Activated CD4-positive, alpha-beta memory T cell treated with anti-CD3 and anti-CD28 coated beads, Interleukin-2, amount 10 ng/mL, durations not matched to agents 7 days and 5 days (primary cell): ENCODE results near the gene RNF214. TPM values are rescaled to one million over a fixed set of nuclear protein-coding genes. Genes with fewer than 3 reads are reported as not detected.
A peak's percentile ranks its signal among the peaks of the same experiment; 100 is the strongest.

Experiments used
- CTCF ChIA-PET: fragments of 350-600 bp; sonication (Branson Sonifier 250); formaldehyde crosslinking; loops from one replicate; lab custom pipeline; 2021; ENCODE audit warnings: antibody characterized with exemption, inconsistent platforms; lab: Charles Lee
- POLR2A ChIA-PET: fragments of 350-600 bp; sonication (Branson Sonifier 250); formaldehyde crosslinking; loops from one replicate; lab custom pipeline; 2021; ENCODE audit warnings: antibody characterized with exemption; lab: Charles Lee
- DNase-seq: peaks from one replicate; pipeline ENCODE4 v3.0.0-alpha.2; 2020
- H3K27ac Mint-ChIP-seq: one replicate; pipeline ENCODE4 v1.8.0; 2021; ENCODE audit warnings: mild to moderate bottlenecking, mixed read lengths
- H3K27me3 Mint-ChIP-seq: one replicate; pipeline ENCODE4 v1.8.0; 2021; ENCODE audit warnings: mixed read lengths
- H3K36me3 Mint-ChIP-seq: one replicate; pipeline ENCODE4 v1.8.0; 2021; ENCODE audit warnings: low read depth, mixed read lengths
- H3K4me1 Mint-ChIP-seq: one replicate; pipeline ENCODE4 v1.8.0; 2021; ENCODE audit warnings: mixed read lengths
- H3K4me3 Mint-ChIP-seq: one replicate; pipeline ENCODE4 v1.8.0; 2021; ENCODE audit warnings: mild to moderate bottlenecking, mixed read lengths
- H3K9me3 Mint-ChIP-seq: one replicate; pipeline ENCODE4 v1.8.0; 2021; ENCODE audit warnings: mixed read lengths
- total RNA-seq, 2 experiments: library from RNA; stranded (reverse); gene quantifications; one replicate each; pipeline ENCODE4 v1.2.3, GENCODE V29; 2021

Gene RNF214
- total RNA-seq, 2 experiments from 2014 or later: 23.1 to 23.6 TPM

DNA sequence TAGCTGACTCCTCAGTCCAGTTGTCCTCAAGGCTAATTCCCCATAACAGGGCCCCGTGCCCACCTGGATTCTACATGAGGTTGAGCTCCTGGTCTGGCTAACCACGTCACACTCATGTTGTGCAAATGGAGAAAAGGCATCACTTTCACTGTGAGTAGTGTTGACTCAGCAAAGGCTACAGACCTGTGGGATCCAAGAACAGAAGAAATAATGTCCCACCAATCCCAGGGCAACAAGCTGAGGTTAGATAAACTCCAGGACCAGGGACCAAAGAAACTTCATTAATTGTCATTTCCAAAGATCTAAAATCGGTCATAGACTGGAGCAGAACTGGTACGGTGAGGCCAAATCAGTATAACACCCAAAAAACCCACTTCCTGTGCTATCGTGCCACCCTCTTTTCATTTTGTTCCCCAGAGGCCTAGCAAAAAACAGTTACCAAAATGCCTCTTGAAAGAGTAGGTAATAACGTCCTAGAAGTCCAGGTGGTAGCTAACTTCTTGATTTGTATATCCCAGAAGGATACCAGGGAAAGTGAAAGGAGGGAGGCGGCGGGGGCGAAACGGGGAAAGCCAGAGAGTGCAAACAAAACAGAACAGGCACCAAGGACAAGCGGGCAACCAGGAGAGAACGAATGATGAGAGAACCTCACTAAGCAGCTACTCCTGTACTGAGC, 2.0 kb upstream of the RNF214 start:
- Mint-ChIP-seq H3K4me3 (peak overlapping the region; percentile 100), H3K27ac (peak overlapping the region; percentile 99), H3K9me3 (no peaks in the 10 kb centered on the region), H3K4me1 (peaks cover 52% of the 10 kb centered on the region), H3K36me3 (peaks cover 58% of the 10 kb centered on the region), H3K27me3 (no peaks in the 10 kb centered on the region)
- ChIA-PET POLR2A (interaction anchor here (0.8 to 4.7 kb wide), 18 partner anchors 9 to 1075 kb away, joined by 3 to 55 read pairs (median 5); partner anchors contain the start of genes CEP164, PAFAH1B2, SIDT2 and SIK3), CTCF (interaction anchor here (1.0 to 9.9 kb wide), 8 partner anchors 20 to 394 kb away, joined by 3 to 95 read pairs (median 6); partner anchors contain the start of genes CEP164 and SIDT2)
- DNase-seq: peak; percentile 67

DNA sequence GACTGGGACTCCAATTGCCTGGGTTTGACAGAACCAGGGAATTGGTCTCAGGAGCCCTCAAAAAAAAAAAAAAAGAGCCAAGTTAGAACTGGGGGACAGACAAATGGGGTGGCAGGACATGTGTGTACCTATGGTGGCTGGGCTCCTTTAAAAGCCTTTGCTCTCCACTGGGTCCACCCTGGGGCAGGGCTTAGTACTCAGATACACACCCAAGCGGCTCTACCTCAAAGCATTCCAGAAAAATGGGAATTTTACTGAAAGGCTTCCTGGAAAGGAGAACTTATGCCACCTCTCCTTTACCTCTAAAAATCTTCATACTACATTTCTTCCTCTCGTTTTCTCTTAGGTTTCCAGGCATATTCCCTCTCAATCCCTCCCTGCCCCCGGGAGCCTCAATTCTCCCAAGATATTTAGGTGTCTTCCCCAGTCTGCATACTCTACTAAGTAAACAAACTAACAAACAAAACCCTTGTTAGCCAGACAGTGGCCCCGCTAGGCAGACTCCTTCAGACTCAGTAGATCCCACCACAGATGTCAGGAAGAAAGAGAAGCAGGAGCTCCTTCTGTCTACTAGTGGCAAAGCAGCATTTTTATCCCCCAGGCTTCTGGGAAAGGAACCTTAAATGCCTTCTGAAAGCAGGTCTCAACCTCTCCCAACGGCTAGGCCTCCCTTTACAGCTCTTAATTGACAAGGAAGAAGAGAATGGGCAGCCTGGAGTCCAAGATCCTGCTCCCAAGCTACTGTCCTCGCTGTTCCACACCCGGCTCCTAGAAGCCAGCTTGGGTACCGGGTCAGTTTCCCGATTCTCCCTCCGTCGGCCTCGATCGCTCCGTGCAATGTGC, 1.3 kb upstream of the RNF214 start:
- Mint-ChIP-seq H3K27ac (peak overlapping the region; percentile 99), H3K4me1 (peaks cover 52% of the 10 kb centered on the region)
- CTCF ChIA-PET: interaction anchor here (0.6 to 9.9 kb wide), 11 partner anchors 10 to 1563 kb away, joined by 3 to 95 read pairs (median 4); partner anchors contain the start of genes CEP164 and SIDT2

DNA sequence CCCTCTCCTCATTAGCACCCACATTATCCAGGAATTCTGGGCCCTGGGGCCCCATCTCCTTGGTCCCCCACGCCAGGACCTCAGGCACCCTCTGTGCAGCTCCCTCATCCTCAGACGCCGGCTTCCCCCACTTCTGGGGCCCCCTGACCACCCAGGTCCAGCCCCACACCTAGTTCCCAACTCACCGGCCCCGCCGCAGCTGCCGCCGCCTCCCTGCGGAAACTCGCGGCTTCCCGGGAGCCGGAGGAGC, 704 bp upstream of the RNF214 start, which contains the start of gene PCSK7:
Gene PCSK7, minus strand, starts transcription at position 232 of the 250 bp plus-strand sequence. CDS start 2,229 bp downstream, outside the sequence.
- H3K27ac Mint-ChIP-seq: peak within 1 kb of the TSS; percentile 100
- ChIA-PET POLR2A (interaction anchor here (0.6 to 4.7 kb wide), 16 partner anchors 11 to 1168 kb away, joined by 3 to 55 read pairs (median 5); partner anchors contain the start of genes CEP164, IL10RA, PAFAH1B2 and SIDT2), CTCF (interaction anchor here (0.9 to 9.9 kb wide), 8 partner anchors 9 to 378 kb away, joined by 3 to 95 read pairs (median 4); partner anchors contain the start of genes CEP164 and SIDT2)
- no peaks in the 10 kb centered on the region for H3K27me3 Mint-ChIP-seq
- peak within 1 kb of the TSS; percentile 100 for H3K4me3 Mint-ChIP-seq
- DNase-seq: peak; percentile 73
- peaks cover 47% of the 10 kb centered on the region for H3K4me1 Mint-ChIP-seq
- H3K36me3 Mint-ChIP-seq: peaks cover 48% of the 10 kb centered on the region
- no peaks in the 10 kb centered on the region for H3K9me3 Mint-ChIP-seq

More for the DNA sequence above, 1.3 kb upstream of the RNF214 start:
- DNase-seq: peak; percentile 24
- H3K27me3 Mint-ChIP-seq: no peaks in the 10 kb centered on the region
- POLR2A ChIA-PET: interaction anchor here (0.8 to 4.7 kb wide), 18 partner anchors 9 to 1168 kb away, joined by 3 to 55 read pairs (median 4); partner anchors contain the start of genes CEP164, IL10RA, PAFAH1B2 and SIDT2
- H3K9me3 Mint-ChIP-seq: no peaks in the 10 kb centered on the region
- H3K36me3 Mint-ChIP-seq: peaks cover 53% of the 10 kb centered on the region
- peak overlapping the region; percentile 100 for H3K4me3 Mint-ChIP-seq

DNA sequence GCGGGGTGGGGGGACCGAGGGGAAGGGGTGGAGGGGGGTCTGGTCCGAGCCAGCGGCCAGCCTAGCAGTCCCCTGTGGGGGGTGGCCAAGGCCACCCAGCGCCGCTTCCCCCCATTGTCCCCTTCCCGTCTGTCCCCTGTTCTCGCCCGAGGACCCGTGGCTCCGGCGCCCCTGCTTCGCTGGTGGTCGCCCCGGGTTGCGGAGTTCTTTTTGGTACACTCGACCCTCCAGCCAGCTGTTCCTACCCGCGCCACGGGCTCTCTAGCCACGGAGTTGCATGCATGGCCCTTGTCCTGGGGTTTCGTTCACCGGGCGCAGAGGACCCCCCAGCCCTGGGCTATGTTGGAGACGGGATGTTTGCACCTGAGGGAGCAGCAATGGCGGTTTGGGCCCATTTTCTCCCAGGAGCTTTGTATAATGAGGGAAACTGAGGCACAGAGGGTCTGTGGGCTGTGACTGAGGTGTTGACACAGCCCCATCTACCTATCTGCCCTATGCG, 489 bp downstream of the RNF214 start:
- Mint-ChIP-seq H3K27me3 (no peaks in the 10 kb centered on the region), H3K36me3 (peaks cover 37% of the 10 kb centered on the region), H3K4me1 (peaks cover 40% of the 10 kb centered on the region), H3K9me3 (no peaks in the 10 kb centered on the region), H3K4me3 (peak overlapping the region; percentile 83), H3K27ac (peak overlapping the region; percentile 71)
- peak; percentile 21 for DNase-seq
- CTCF ChIA-PET: interaction anchor here (9.9 kb wide), 1 partner anchor 52 kb away, joined by 95 read pairs; the partner anchor contains the start of gene SIDT2
- POLR2A ChIA-PET: interaction anchor here (3.7 to 4.7 kb wide), 3 partner anchors 12 to 96 kb away, joined by 25 to 55 read pairs (median 32); partner anchors contain the start of genes CEP164 and PAFAH1B2

DNA sequence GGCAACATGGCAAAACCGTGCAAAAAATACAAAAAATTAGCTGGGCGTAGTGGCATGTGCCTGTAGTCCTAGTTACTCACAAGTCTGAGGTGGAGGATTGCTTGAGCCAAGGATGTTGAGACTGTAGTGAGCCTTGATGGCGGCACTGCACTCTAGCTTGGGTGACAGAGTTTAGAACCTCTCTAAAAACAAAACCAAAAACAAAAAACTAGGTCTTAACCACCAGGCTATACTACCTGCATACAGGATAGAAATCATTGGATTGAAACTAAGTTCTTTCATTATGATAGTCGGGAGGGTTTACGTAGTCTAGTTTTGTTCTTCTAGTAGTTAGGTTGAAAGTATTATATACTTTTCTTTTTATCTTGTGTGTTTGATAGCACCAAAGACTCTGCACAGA, 5.8 kb downstream of the RNF214 start:
- Mint-ChIP-seq H3K9me3 (no peaks in the 10 kb centered on the region), H3K27ac (no peak overlapping the region), H3K27me3 (no peaks in the 10 kb centered on the region), H3K4me1 (peaks cover 13% of the 10 kb centered on the region), H3K4me3 (no peak overlapping the region), H3K36me3 (peaks cover 12% of the 10 kb centered on the region)
- ChIA-PET CTCF (no interaction called here), POLR2A (interaction anchor here (1.1 kb wide), 1 partner anchor 10 kb away, joined by 3 read pairs; no protein-coding TSS in a partner anchor)
- DNase-seq: no peak

DNA sequence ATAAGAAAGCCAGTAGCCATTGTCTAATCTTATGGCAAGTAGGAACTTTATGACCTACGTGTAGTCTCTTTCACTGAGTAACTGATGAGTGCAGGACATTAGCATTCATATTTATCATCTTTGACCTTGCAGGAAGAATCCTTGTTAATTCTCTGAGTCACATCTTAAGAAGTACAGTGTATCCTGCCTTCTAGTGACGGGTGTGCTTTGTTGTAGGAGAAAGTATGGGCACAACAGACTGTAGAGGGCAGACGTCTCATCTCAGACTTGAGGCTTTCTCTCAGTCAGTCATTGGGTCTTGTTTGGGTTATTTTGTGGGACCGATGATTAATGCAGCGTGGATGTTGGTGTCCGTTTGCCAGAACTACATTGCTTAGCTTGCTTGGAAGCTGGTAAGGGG, 6.8 kb downstream of the RNF214 start:
- CTCF ChIA-PET: no interaction called here
- peaks cover 16% of the 10 kb centered on the region for H3K36me3 Mint-ChIP-seq
- DNase-seq: no peak
- H3K4me3 Mint-ChIP-seq: no peak overlapping the region
- H3K4me1 Mint-ChIP-seq: peaks cover 3% of the 10 kb centered on the region
- POLR2A ChIA-PET: interaction anchor here (0.7 kb wide), 1 partner anchor 9 kb away, joined by 3 read pairs; no protein-coding TSS in a partner anchor
- H3K27me3 Mint-ChIP-seq: no peaks in the 10 kb centered on the region
- no peak overlapping the region for H3K27ac Mint-ChIP-seq
- H3K9me3 Mint-ChIP-seq: no peaks in the 10 kb centered on the region

DNA sequence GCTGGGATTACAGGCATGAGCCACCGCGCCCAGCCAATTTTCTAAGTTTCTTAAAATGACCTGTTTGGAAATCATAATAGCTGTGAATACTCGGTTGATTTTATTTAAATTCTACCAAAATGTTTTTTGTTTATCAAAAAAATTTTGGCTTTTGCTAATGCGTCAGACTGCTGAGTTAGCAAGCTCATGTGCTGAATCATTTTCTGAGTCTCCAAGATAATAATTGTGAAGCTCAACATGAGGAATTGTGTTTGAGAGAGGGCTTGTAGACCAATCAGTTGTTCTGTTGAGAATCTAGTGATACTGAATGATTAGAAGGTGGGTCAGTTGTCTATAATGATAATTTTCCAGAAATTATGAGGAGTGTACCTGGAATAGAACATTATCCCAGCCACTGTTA, 15.9 kb downstream of the RNF214 start:
- POLR2A ChIA-PET: interaction anchor here (1.0 kb wide), 1 partner anchor 10 kb away, joined by 3 read pairs; no protein-coding TSS in a partner anchor

DNA sequence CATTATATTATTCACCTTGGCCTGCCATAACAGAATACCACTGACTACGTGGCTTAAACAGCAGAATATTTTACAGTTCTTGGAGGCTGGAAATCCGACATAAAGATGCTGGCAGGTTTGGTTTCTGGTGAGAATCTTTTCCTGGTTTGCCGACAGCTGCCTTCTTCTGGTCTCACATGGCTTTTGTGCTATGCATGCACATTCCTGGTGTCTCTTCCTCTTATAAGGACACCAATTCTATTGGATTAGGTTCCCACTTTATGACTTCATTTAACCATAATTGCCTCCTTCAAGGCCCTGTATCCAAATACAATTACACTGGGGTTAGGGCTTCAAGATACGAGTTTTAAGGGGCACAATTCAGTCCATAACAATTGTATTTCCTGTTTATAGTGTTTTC, 17.1 kb downstream of the RNF214 start:
- CTCF ChIA-PET: no interaction called here
- Mint-ChIP-seq H3K4me1 (peaks cover 6% of the 10 kb centered on the region), H3K36me3 (peaks cover 31% of the 10 kb centered on the region), H3K27me3 (no peaks in the 10 kb centered on the region), H3K9me3 (no peaks in the 10 kb centered on the region), H3K4me3 (no peak overlapping the region), H3K27ac (no peak overlapping the region)
- POLR2A ChIA-PET: no interaction called here
- no peak for DNase-seq

More for the DNA sequence above, 15.9 kb downstream of the RNF214 start:
- no peak overlapping the region for H3K4me3 Mint-ChIP-seq
- peaks cover 33% of the 10 kb centered on the region for H3K36me3 Mint-ChIP-seq
- H3K27me3 Mint-ChIP-seq: no peaks in the 10 kb centered on the region
- CTCF ChIA-PET: no interaction called here
- H3K9me3 Mint-ChIP-seq: no peaks in the 10 kb centered on the region
- DNase-seq: no peak
- no peak overlapping the region for H3K27ac Mint-ChIP-seq
- peaks cover 6% of the 10 kb centered on the region for H3K4me1 Mint-ChIP-seq

DNA sequence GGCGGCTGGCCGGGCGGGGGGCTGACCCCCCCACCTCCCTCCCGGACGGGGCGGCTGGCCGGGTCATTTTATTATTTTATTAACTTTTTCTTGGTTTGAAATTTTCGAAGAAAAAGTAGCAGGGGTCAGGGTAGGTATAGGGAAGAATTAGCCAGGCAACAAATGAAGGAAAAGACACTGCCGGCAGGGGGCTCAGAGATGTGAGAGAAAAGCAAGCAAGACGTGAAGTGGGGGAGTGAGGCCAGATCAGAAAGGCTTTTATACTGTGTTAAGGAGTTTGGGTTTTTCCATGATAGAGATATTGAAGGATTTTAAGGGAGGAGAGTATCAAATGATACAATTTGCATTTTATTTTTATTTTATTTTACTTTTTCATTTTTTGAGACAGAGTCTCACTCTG, 19.0 kb downstream of the RNF214 start:
- Mint-ChIP-seq H3K4me1 (peaks cover 10% of the 10 kb centered on the region), H3K27me3 (no peaks in the 10 kb centered on the region), H3K27ac (no peak overlapping the region), H3K9me3 (no peaks in the 10 kb centered on the region), H3K4me3 (no peak overlapping the region), H3K36me3 (peaks cover 21% of the 10 kb centered on the region)
- ChIA-PET CTCF (no interaction called here), POLR2A (no interaction called here)
- no peak for DNase-seq

DNA sequence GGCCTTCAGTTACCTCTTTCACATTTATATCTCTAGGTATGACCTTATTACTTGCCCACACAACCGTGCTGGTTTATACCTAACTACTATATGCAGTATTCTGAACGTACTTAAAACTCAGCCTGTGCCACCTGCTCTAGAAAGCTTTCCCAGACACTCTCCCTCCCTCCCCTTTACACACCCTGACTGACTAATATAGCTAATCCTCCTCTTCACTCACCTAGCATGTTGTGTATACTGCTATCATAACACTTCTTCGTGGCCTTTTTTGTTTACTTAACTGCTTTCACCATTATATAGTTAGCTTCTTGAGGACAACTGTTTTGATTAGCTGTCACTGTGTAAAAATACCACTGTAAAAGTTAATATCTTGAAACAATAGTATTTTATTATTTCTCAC, 23.5 kb downstream of the RNF214 start:
- ChIA-PET POLR2A (no interaction called here), CTCF (no interaction called here)
- Mint-ChIP-seq H3K27ac (no peak overlapping the region), H3K4me1 (peaks cover 10% of the 10 kb centered on the region), H3K27me3 (no peaks in the 10 kb centered on the region), H3K9me3 (no peaks in the 10 kb centered on the region), H3K36me3 (peaks cover 15% of the 10 kb centered on the region), H3K4me3 (no peak overlapping the region)
- DNase-seq: no peak

DNA sequence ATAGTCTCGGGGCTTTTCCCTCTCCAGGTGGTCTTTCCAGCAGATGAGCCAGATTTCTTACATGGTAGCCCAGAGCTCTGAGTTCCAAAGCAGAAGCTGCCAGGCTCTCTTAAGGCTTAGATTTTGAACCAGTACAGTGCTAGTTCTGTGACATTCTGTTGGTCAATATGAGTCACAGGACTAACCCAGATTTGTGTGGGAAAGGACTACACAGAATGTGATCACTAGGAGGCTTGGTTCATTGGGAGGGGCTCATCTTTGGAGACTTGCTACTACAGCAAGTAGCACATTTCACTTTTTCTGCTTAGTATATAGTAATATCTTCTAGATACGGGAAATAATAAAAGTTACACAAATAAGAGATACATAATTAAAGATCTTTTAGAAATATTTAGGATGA, 24.1 kb downstream of the RNF214 start:
- no peak for DNase-seq
- no peak overlapping the region for H3K4me3 Mint-ChIP-seq
- H3K4me1 Mint-ChIP-seq: peaks cover 8% of the 10 kb centered on the region
- ChIA-PET POLR2A (interaction anchor here (1.1 kb wide), 1 partner anchor 72 kb away, joined by 3 read pairs; no protein-coding TSS in a partner anchor), CTCF (no interaction called here)
- no peaks in the 10 kb centered on the region for H3K9me3 Mint-ChIP-seq
- no peak overlapping the region for H3K27ac Mint-ChIP-seq
- no peaks in the 10 kb centered on the region for H3K27me3 Mint-ChIP-seq
- H3K36me3 Mint-ChIP-seq: peaks cover 15% of the 10 kb centered on the region

DNA sequence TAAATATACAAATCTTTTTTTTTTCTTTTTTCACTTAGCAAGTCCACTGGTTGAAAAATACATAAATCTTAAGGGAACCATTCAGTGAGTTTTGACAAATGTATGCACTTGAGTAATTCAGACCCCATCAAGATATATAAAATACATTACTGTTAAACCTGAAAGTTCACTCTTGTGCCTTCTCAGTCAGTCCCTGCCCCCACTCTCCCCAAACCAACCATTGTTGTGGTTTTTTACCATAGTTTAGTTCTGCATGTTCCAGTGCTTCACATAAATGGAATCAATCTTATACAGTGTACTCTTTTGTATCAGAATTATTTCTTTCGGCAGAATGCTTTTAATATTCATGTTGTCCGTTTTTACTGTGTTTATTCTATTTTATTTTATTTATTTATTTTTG, 26.1 kb downstream of the RNF214 start:
- POLR2A ChIA-PET: no interaction called here
- no peaks in the 10 kb centered on the region for H3K9me3 Mint-ChIP-seq
- DNase-seq: no peak
- CTCF ChIA-PET: no interaction called here
- no peak overlapping the region for H3K4me3 Mint-ChIP-seq
- no peaks in the 10 kb centered on the region for H3K27me3 Mint-ChIP-seq
- no peak overlapping the region for H3K27ac Mint-ChIP-seq
- H3K4me1 Mint-ChIP-seq: peaks cover 4% of the 10 kb centered on the region
- peaks cover 16% of the 10 kb centered on the region for H3K36me3 Mint-ChIP-seq
